Measurements from ENCODE around the gene ZNF324B. TPM values are rescaled to one million over a fixed set of nuclear protein-coding genes. Genes with fewer than 3 reads are reported as not detected.

ZNF324B gene
- total RNA-seq, 2 donors from 2014 or later = 5.7 to 7.9 TPM

- H3K36me3 Mint-ChIP-seq = peaks cover 5 to 13% of the 10 kb centered on the region in 2 donors
- H3K9me3 Mint-ChIP-seq = peaks cover 14% of the 10 kb centered on the region in 2 donors
- ATAC-seq = no peak
- no peak overlapping the region for H3K27ac Mint-ChIP-seq
- no peak for DNase-seq (ENCODE audit: low spot score in 2 of 2)
Measured at GRCh38 chr19:58497634-58498170, 46.3 kb downstream of the ZNF324B start.

DNA sequence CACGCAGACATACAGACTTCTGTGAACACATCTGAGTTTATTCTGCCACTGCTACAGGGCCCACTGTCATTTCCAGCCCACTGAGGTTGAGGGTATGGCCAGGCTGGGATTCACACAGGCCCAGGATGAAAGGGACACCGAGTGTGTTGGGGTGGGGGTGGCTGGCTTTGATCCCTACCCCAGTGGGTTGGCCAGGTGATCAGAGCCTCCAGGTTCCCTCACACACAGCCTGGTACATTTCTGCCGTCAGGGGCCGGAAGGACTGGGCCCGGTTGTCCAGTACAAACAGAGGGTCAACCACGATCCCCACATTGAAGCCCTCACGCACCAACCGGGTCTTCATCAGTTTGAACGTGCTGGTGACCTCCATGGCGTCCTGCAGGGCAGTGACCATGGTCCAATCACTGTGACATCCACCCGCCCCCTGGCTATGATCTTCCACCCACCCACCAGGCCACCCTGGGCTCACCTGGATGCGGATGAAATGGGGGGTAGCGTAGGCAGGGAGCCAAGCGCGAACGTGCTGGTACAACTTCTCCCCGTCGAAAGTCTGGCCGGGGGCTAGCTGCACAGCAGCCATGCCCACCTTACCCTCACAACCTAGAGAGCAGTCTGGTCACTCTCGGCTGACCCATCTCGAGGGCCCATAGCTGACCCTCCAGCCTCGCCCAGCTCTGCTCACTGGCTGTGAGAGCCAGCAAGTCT lies 47.0 kb downstream of the ZNF324B start:
- Mint-ChIP-seq H3K27ac (peak overlapping the region; percentile 92), H3K9me3 (peaks cover 14% of the 10 kb centered on the region in 2 donors), H3K36me3 (peaks cover 5 to 13% of the 10 kb centered on the region in 2 donors)
- no peak for DNase-seq (ENCODE audit: low spot score in 2 of 2)
- no peak for ATAC-seq

- peak; percentile 99 for ATAC-seq
- Mint-ChIP-seq H3K36me3 (peaks cover 5 to 13% of the 10 kb centered on the region in 2 donors), H3K27ac (peak overlapping the region; percentile 92), H3K9me3 (peaks cover 14% of the 10 kb centered on the region in 2 donors)
- peak; percentile 97 to 99 for DNase-seq (ENCODE audit: low spot score in 2 of 2)
Measured at GRCh38 chr19:58499021-58499927, 47.9 kb downstream of the ZNF324B start.

DNA sequence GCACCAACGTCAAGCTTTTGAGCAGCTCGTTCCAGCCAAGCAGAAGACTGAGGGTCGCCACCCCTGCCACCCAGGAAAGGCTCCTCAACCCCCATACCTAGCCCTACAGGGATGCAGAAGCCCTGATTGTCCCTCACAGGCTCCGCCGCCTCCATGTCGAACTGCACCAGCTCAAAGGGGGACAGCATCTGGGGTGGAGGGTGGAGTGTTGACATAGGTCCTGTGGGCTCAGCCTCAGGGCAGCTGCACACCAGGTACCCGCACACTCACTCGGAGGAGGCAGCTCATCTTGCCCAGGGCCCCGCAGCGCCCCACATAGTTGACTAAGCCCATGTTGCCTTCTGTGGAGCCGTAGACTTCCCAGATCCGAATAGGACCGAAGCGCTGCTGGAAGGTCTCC lies 48.8 kb downstream of the ZNF324B start:
- ATAC-seq (no peak), DNase-seq (ENCODE audit: low spot score in 2 of 2) (no peak)
- Mint-ChIP-seq H3K9me3 (peaks cover 14% of the 10 kb centered on the region in 2 donors), H3K36me3 (peaks cover 5 to 13% of the 10 kb centered on the region in 2 donors), H3K27ac (peak overlapping the region in 1 of 2 donors; percentile 92)

Other genes with a start within 250 kb of the ZNF324B start
- gene ZNF544, start 222.7 kb upstream of the ZNF324B start, total RNA-seq = 10 to 100 TPM; 34.0 to 51.9 TPM
- gene ZNF8, start 172.7 kb upstream of the ZNF324B start, total RNA-seq = 1 to 10 TPM; 4.5 to 5.6 TPM
- 10 to 100 TPM; 30.3 to 37.8 TPM for gene ERVK3-1, start 146.2 kb upstream of the ZNF324B start, total RNA-seq
- 1 to 10 TPM; 3.1 to 4.3 TPM for gene ZSCAN22, start 124.6 kb upstream of the ZNF324B start, total RNA-seq
- 10 to 100 TPM; 12.9 to 14.9 TPM for gene A1BG, start 98.1 kb upstream of the ZNF324B start, total RNA-seq
- 1 to 10 TPM in 1 of 2 donors, under 1 TPM in 1; 0.23 to 2.6 TPM for gene ZNF497, start 88.9 kb upstream of the ZNF324B start, total RNA-seq
- 1 to 10 TPM in 1 of 2 donors, under 1 TPM in 1; 0.48 to 2.1 TPM for gene ZNF837, start 70.6 kb upstream of the ZNF324B start, total RNA-seq
- gene RPS5, start 64.4 kb upstream of the ZNF324B start, total RNA-seq = 1,000 to 10,000 TPM; 1,454 to 1,511 TPM
- under 1 TPM; 0.48 to 0.60 TPM for gene RNF225, start 56.0 kb upstream of the ZNF324B start, total RNA-seq
- 10 to 100 TPM; 10.4 to 13.9 TPM for gene ZNF584, start 43.0 kb upstream of the ZNF324B start, total RNA-seq
- 1 to 10 TPM; 3.1 to 3.4 TPM for gene ZNF132, start 11.5 kb upstream of the ZNF324B start, total RNA-seq
- 1 to 10 TPM; 6.4 to 7.7 TPM for gene ZNF324, start 15.5 kb downstream of the ZNF324B start, total RNA-seq
- gene ZNF446, start 24.7 kb downstream of the ZNF324B start, total RNA-seq = 1 to 10 TPM; 4.8 to 5.0 TPM
- gene SLC27A5, start 60.4 kb downstream of the ZNF324B start, total RNA-seq = 10 to 100 TPM; 10.2 to 21.4 TPM
- 10 to 100 TPM in 1 of 2 donors, 1 to 10 TPM in 1; 7.9 to 12.2 TPM for gene ZBTB45, start 68.2 kb downstream of the ZNF324B start, total RNA-seq
- gene TRIM28, start 92.4 kb downstream of the ZNF324B start, total RNA-seq = 100 to 1,000 TPM; 446 to 497 TPM
- gene CHMP2A, start 103.5 kb downstream of the ZNF324B start, total RNA-seq = 100 to 1,000 TPM; 112 to 114 TPM
- 100 to 1,000 TPM; 121 to 123 TPM for gene UBE2M, start 107.0 kb downstream of the ZNF324B start, total RNA-seq
- 10 to 100 TPM; 22.1 to 26.8 TPM for gene MZF1, start 121.7 kb downstream of the ZNF324B start, total RNA-seq